Caco-2 (cell line): ENCODE data around the gene TMEM18. TPM values are rescaled to one million over a fixed set of nuclear protein-coding genes. Genes with fewer than 3 reads are reported as not detected.

Source experiments
- BruUV-seq: library from RNA; stranded (reverse); fragments of 400-500 nt; replicated peaks from 2 replicates; lab custom pipeline; 2021; lab: Mats Ljungman, UMichigan
- CTCF ChIA-PET: fragments of 300-600 bp; sonication (Branson Sonifier 250); formaldehyde crosslinking; loops from one replicate; lab custom pipeline; 2022; ENCODE audit warnings: antibody characterized with exemption; lab: Charles Lee
- POLR2A ChIA-PET: fragments of 300-600 bp; sonication (Branson Sonifier 250); formaldehyde crosslinking; loops from one replicate; lab custom pipeline; 2022; ENCODE audit warnings: antibody characterized with exemption; lab: Charles Lee
- DNase-seq, 2 experiments: peaks; one replicate each; pipeline versions ENCODE4 v3.0.0 to v3.0.0-alpha.2; 2020 to 2022
- H3K27me3 ChIP-seq: replicated peaks from 2 replicates; pipeline ENCODE4 v1.6.0; 2011; ENCODE audit warnings: low read length; ENCODE audit not compliant: control insufficient read depth, insufficient read depth
- H3K36me3 ChIP-seq: 2 replicates; pipeline ENCODE4 v1.5.1; 2011; ENCODE audit warnings: low read length; ENCODE audit not compliant: control insufficient read depth, insufficient read depth
- H3K4me1 ChIP-seq: fragments of 250-450 bp; sonication (Bioruptor Pico); 2 replicates; pipeline ENCODE4 v1.5.1; 2020; ENCODE audit warnings: mild to moderate bottlenecking
- H3K4me3 ChIP-seq: 2 replicates; pipeline ENCODE4 v1.5.1; 2011; ENCODE audit warnings: low read depth, mild to moderate bottlenecking, control low read depth, low read length
- H3K9me3 ChIP-seq: fragments of 250-450 bp; sonication (Bioruptor Pico); 2 replicates; pipeline ENCODE4 v1.5.1; 2020; ENCODE audit warnings: mild to moderate bottlenecking, moderate library complexity
- H3K27ac Mint-ChIP-seq: one replicate; pipeline ENCODE4 v1.8.0; 2022; ENCODE audit warnings: mixed read lengths; ENCODE audit not compliant: unreplicated experiment
- H3K27me3 Mint-ChIP-seq: one replicate; pipeline ENCODE4 v1.8.0; 2022; ENCODE audit warnings: mixed read lengths; ENCODE audit not compliant: insufficient read depth, unreplicated experiment
- H3K36me3 Mint-ChIP-seq: one replicate; pipeline ENCODE4 v1.8.0; 2022; ENCODE audit warnings: mild to moderate bottlenecking, mixed read lengths; ENCODE audit not compliant: insufficient read depth, unreplicated experiment
- H3K4me1 Mint-ChIP-seq: one replicate; pipeline ENCODE4 v1.8.0; 2022; ENCODE audit warnings: low read depth, mixed read lengths; ENCODE audit not compliant: unreplicated experiment
- H3K4me3 Mint-ChIP-seq: one replicate; pipeline ENCODE4 v1.8.0; 2022; ENCODE audit warnings: mild to moderate bottlenecking, moderate library complexity, mixed read lengths; ENCODE audit not compliant: unreplicated experiment
- H3K9me3 Mint-ChIP-seq: one replicate; pipeline ENCODE4 v1.8.0; 2022; ENCODE audit warnings: mixed read lengths; ENCODE audit not compliant: unreplicated experiment
- intact Hi-C: fragments of 100-400 bp; cut with micrococcal nuclease; formaldehyde crosslinking; loops from one replicate; pipeline ENCODE4 v1.10.0; 2022; ENCODE audit not compliant: unreplicated experiment
- total RNA-seq: library from RNA; stranded (reverse); gene quantifications from 2 replicates; pipeline ENCODE4 v1.2.3, GENCODE V29; 2022
- TF ChIP-seq, protein P1 (sequence below), 2 experiments: fragments of 200-600 bp in 1 of 2; IDR thresholded peaks; 1 replicate in 1 of 2; 2 replicates in 1 of 2; pipeline versions ENCODE4 v1.5.1 to v1.8.0; 2011 to 2022; ENCODE audit warnings: antibody characterized with exemption in 1 of 2, control low read depth in 1 of 2, inconsistent platforms in 1 of 2, low read depth in 1 of 2, low read length in 1 of 2, mild to moderate bottlenecking in 1 of 2, moderate library complexity in 1 of 2; ENCODE audit not compliant: insufficient read depth in 1 of 2, severe bottlenecking in 1 of 2, unreplicated experiment in 1 of 2

The TMEM18 gene
- total RNA-seq, 1 experiment from 2014 or later = 22.9 TPM

DNA sequence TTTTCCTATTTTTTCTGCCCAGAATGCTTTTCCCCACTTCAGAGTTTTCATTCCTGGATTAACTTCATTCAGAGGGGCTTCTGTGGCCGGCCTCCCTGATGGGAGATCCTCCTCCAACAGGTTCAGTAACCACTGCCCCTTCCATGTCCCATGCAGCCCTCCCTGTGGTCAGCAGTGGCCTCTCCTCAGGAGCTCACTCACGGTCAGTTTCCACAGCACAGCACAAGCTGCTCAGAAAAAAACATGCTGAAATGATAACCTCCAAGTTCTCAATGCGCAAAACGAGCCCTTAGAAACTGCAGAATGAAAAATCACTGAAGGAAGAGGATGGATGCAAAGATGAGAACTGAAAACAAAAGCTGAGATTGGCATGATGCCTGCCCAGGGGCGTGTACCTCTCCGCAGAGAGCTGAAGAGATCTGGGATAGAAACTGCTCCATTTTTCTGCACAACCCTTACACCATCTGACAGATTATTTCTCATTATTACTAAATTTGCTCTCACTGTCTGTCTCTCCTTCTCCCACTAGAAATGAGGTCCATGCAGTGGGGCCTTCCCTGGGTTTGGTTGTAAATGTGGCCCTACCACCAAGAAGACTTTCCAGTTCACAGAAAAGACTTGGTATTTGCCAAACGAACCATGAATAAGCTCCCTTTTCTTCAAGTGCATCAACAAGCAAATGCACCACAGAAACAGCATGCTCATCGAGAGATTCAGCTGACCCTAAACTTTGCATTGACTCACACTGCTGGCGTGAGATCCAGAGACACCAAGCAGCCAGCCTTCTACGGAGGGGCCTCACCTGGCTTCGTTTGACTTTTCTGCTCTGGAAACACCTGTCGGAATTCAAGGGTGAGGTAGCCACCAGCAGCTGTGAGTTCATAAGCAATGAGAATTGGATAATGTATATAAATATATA lies 51.5 kb downstream of the TMEM18 start:
- Histone ChIP-seq H3K9me3 (no peaks in the 10 kb centered on the region), H3K27me3 (no peaks in the 10 kb centered on the region; the same call in 1 of the 2 replicates), H3K36me3 (no peaks in the 10 kb centered on the region), H3K4me1 (no peaks in the 10 kb centered on the region), H3K4me3 (no peak overlapping the region)
- H3K36me3 Mint-ChIP-seq = peaks cover 6% of the 10 kb centered on the region
- ChIA-PET POLR2A (no interaction called here), CTCF (no interaction called here)
- no TSS peak for BruUV-seq
- no peaks in the 10 kb centered on the region for H3K4me1 Mint-ChIP-seq
- no peak for DNase-seq
- TF ChIP-seq, protein P1, sequence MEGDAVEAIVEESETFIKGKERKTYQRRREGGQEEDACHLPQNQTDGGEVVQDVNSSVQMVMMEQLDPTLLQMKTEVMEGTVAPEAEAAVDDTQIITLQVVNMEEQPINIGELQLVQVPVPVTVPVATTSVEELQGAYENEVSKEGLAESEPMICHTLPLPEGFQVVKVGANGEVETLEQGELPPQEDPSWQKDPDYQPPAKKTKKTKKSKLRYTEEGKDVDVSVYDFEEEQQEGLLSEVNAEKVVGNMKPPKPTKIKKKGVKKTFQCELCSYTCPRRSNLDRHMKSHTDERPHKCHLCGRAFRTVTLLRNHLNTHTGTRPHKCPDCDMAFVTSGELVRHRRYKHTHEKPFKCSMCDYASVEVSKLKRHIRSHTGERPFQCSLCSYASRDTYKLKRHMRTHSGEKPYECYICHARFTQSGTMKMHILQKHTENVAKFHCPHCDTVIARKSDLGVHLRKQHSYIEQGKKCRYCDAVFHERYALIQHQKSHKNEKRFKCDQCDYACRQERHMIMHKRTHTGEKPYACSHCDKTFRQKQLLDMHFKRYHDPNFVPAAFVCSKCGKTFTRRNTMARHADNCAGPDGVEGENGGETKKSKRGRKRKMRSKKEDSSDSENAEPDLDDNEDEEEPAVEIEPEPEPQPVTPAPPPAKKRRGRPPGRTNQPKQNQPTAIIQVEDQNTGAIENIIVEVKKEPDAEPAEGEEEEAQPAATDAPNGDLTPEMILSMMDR (IDR thresholded peaks at IDR 0.05; ENCODE audit: insufficient read depth in 1 of 2, low read depth in 1 of 2, low read length in 1 of 2, severe bottlenecking in 1 of 2, unreplicated experiment in 1 of 2) = no peak
- H3K9me3 Mint-ChIP-seq = peaks cover 9% of the 10 kb centered on the region
- H3K4me3 Mint-ChIP-seq = no peak overlapping the region
- intact Hi-C loops = no loop called here
- H3K27ac Mint-ChIP-seq = no peak overlapping the region
- peaks cover 19% of the 10 kb centered on the region for H3K27me3 Mint-ChIP-seq

DNA sequence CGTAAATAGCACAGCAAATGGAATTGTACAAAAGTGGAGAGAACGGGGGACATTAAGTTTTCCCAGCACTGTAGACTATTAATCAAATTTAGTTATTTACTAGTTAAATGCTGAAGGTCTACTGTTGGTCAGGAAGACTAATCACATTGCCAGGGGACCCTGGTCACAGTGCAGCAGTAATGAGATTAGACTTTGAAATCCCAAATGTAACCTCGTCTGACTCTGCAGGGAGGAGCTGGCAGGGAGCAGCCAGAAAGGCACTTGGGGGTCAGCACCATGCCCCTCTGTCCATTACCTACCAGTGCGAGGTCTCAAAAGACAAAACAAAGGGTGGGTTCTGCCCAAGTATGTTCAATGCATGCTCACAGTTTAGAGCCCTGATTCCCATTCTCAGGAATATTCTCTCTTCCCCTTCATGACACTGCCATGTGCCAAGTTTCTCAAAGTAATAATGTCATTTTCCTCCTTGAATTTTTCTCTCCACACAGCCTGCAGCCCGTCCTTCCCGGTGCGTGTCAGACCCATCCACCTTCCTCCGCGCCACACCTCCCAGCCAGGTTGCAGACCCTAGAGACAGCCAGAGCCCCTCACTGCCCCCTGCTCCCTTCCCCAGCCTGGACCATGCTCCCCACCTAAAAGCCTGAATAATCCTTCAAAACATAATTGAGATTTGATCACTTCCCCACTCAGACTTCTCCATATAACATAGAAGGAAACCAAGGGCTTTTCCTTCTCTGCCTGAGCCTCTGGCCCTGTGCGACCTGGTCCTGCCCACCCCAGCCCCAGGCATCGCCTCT lies 52.5 kb downstream of the TMEM18 start:
- H3K4me1 ChIP-seq = no peaks in the 10 kb centered on the region
- no TSS peak for BruUV-seq
- H3K4me3 ChIP-seq = no peak overlapping the region
- peaks cover 6% of the 10 kb centered on the region for H3K36me3 Mint-ChIP-seq
- intact Hi-C loops = no loop called here
- no peaks in the 10 kb centered on the region for H3K9me3 ChIP-seq
- CTCF ChIA-PET = no interaction called here
- no peaks in the 10 kb centered on the region for H3K4me1 Mint-ChIP-seq
- H3K27me3 ChIP-seq = no peaks in the 10 kb centered on the region; the same call in 1 of the 2 replicates
- TF ChIP-seq, protein P1 (IDR thresholded peaks at IDR 0.05; ENCODE audit: insufficient read depth in 1 of 2, low read depth in 1 of 2, low read length in 1 of 2, severe bottlenecking in 1 of 2, unreplicated experiment in 1 of 2) = no peak
- no peak overlapping the region for H3K4me3 Mint-ChIP-seq
- DNase-seq = no peak
- no peaks in the 10 kb centered on the region for H3K36me3 ChIP-seq
- no peak overlapping the region for H3K27ac Mint-ChIP-seq
- peaks cover 16% of the 10 kb centered on the region for H3K27me3 Mint-ChIP-seq
- POLR2A ChIA-PET = no interaction called here
- H3K9me3 Mint-ChIP-seq = peaks cover 4% of the 10 kb centered on the region

DNA sequence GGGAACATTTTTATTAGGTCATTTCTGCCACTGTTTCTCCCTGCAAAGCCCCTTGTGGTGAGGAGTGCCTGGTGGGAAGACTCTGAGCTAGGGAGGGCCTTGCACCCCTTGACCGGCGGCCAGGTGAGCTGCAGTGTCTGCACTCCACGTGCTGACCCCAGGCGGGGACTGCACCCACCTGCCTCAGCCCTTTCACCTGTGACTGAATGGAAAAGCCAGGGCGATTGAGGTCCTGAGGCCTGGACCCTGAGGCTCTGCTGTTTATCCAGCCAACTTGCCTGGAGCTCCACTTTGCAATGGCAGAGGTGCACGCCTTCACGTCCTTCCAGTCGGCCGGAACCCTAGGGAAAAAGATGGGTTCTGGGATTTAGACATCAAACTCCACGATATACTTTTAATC lies 53.1 kb downstream of the TMEM18 start:
- ChIA-PET CTCF (no interaction called here), POLR2A (no interaction called here)
- Mint-ChIP-seq H3K27me3 (peaks cover 15% of the 10 kb centered on the region), H3K9me3 (peaks cover 4% of the 10 kb centered on the region), H3K4me3 (no peak overlapping the region), H3K4me1 (no peaks in the 10 kb centered on the region), H3K27ac (no peak overlapping the region), H3K36me3 (peaks cover 6% of the 10 kb centered on the region)
- no TSS peak for BruUV-seq
- TF ChIP-seq, protein P1 (IDR thresholded peaks at IDR 0.05; ENCODE audit: insufficient read depth in 1 of 2, low read depth in 1 of 2, low read length in 1 of 2, severe bottlenecking in 1 of 2, unreplicated experiment in 1 of 2) = no peak
- intact Hi-C loops = no loop called here
- no peak for DNase-seq
- H3K4me3 ChIP-seq = no peak overlapping the region
- H3K9me3 ChIP-seq = no peaks in the 10 kb centered on the region
- H3K36me3 ChIP-seq = no peaks in the 10 kb centered on the region
- no peaks in the 10 kb centered on the region for H3K4me1 ChIP-seq
- no peaks in the 10 kb centered on the region; the same call in 1 of the 2 replicates for H3K27me3 ChIP-seq
